ENCODE measurements around the gene PDZD2.

PDZD2 gene

GRCh38 chr5:32024751-32025150 lies 385.8 kb downstream of the PDZD2 start:
- no peak for DNase-seq (ENCODE audit: low read depth)
- H3K4me3 ChIP-seq (ENCODE audit: control insufficient read depth, low read depth, low read length), result no peak overlapping the region
- TF ChIP-seq CTCF (conservative IDR thresholded peaks at IDR 0.05; ENCODE audit: control insufficient read depth, insufficient read depth, low read depth, low read length), result no peak

- H3K4me3 ChIP-seq (ENCODE audit: control insufficient read depth, low read depth, low read length), result peak overlapping the region; percentile 12
- peak; percentile 69 for DNase-seq (ENCODE audit: low read depth)
- no peak for TF ChIP-seq CTCF (conservative IDR thresholded peaks at IDR 0.05; ENCODE audit: control insufficient read depth, insufficient read depth, low read depth, low read length)
These were observed 388.3 kb downstream of the PDZD2 start for GRCh38 chr5:32027093-32027716.

- H3K4me3 ChIP-seq (ENCODE audit: control insufficient read depth, low read depth, low read length), result no peak overlapping the region
- no peak for TF ChIP-seq CTCF (conservative IDR thresholded peaks at IDR 0.05; ENCODE audit: control insufficient read depth, insufficient read depth, low read depth, low read length)
- DNase-seq (ENCODE audit: low read depth), result peak; percentile 100
These were observed 389.0 kb downstream of the PDZD2 start for GRCh38 chr5:32027717-32028458.

- H3K4me3 ChIP-seq (ENCODE audit: control insufficient read depth, low read depth, low read length), result no peak overlapping the region
- TF ChIP-seq CTCF (conservative IDR thresholded peaks at IDR 0.05; ENCODE audit: control insufficient read depth, insufficient read depth, low read depth, low read length), result no peak
- DNase-seq (ENCODE audit: low read depth), result peak; percentile 83
These were observed 390.3 kb downstream of the PDZD2 start for GRCh38 chr5:32029261-32029660.

- no peak for DNase-seq (ENCODE audit: low read depth)
- no peak overlapping the region for H3K4me3 ChIP-seq (ENCODE audit: control insufficient read depth, low read depth, low read length)
- TF ChIP-seq CTCF (conservative IDR thresholded peaks at IDR 0.05; ENCODE audit: control insufficient read depth, insufficient read depth, low read depth, low read length), result no peak
These were observed 390.9 kb downstream of the PDZD2 start for GRCh38 chr5:32029781-32030180.

- peak; percentile 18 for DNase-seq (ENCODE audit: low read depth)
- H3K4me3 ChIP-seq (ENCODE audit: control insufficient read depth, low read depth, low read length), result no peak overlapping the region
- no peak for TF ChIP-seq CTCF (conservative IDR thresholded peaks at IDR 0.05; ENCODE audit: control insufficient read depth, insufficient read depth, low read depth, low read length)
These were observed 391.3 kb downstream of the PDZD2 start for GRCh38 chr5:32030222-32030621.
